ENCODE results near the gene AGRP. TPM values are rescaled to one million over a fixed set of nuclear protein-coding genes. Genes with fewer than 3 reads are reported as not detected.

AGRP gene
- total RNA-seq, 1 donor from 2014 or later = not detected

DNA sequence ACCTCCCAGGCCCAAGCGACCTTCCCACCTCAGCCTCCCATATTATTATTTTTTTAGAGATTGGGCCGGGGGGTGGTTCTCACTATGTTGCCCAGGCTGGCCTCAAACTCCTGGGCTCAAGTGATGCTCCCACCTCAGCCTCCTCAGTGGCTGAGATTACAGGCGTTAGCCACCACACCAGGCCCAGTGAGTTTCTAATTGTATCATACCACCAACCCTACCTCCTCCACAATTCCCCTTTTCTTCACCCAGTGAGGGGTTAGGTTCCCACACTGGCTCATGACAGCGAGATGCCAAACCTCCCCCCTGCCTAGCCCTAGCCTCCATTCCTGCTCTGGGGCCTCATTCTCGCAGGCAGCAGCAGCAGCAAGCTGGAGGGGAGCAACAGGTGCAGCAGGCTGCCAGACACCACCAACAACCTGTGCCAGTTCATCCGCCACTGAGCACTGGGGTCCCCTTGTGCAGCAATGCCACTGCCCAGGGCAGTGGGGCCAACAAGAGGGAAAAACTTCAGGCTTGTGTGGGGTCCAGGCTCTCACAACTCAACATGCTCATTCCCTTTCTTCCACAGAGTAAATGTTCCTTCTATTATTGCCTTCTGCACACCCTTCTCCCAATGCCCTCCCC, 11.5 kb downstream of the AGRP start:
- TF ChIP-seq, protein P1, sequence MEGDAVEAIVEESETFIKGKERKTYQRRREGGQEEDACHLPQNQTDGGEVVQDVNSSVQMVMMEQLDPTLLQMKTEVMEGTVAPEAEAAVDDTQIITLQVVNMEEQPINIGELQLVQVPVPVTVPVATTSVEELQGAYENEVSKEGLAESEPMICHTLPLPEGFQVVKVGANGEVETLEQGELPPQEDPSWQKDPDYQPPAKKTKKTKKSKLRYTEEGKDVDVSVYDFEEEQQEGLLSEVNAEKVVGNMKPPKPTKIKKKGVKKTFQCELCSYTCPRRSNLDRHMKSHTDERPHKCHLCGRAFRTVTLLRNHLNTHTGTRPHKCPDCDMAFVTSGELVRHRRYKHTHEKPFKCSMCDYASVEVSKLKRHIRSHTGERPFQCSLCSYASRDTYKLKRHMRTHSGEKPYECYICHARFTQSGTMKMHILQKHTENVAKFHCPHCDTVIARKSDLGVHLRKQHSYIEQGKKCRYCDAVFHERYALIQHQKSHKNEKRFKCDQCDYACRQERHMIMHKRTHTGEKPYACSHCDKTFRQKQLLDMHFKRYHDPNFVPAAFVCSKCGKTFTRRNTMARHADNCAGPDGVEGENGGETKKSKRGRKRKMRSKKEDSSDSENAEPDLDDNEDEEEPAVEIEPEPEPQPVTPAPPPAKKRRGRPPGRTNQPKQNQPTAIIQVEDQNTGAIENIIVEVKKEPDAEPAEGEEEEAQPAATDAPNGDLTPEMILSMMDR (conservative IDR thresholded peaks at IDR 0.05; ENCODE audit: low read depth, low read length) = no peak
- no peak overlapping the region for H3K4me3 ChIP-seq (ENCODE audit: low read depth, low read length)
- DNase-seq (ENCODE audit: low read depth) = no peak

DNA sequence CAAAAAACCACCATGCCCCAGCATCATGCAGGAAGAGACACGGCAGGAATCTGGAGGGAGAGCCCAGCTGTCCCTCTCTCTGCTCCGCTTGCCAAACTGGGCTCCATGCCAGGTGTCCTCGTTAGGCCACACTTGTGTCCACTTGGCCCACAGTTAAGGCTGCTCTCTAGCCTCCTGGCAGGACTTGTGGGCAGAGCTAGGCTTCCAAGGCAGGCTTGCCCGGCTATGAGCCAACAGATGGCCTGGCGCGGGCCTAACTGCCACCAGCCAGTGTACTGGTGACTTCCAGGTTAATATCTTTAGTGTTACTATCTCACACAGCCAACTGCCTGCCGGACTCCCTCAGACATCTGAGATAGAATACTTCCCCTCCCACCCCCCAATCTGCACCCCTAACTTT, 13.0 kb downstream of the AGRP start:
- no peak overlapping the region for H3K4me3 ChIP-seq (ENCODE audit: low read depth, low read length)
- TF ChIP-seq, protein P1 (conservative IDR thresholded peaks at IDR 0.05; ENCODE audit: low read depth, low read length) = no peak
- no peak for DNase-seq (ENCODE audit: low read depth)

GRCh38 chr16:67468731-67469130, 14.6 kb downstream of the AGRP start:
- TF ChIP-seq, protein P1 (conservative IDR thresholded peaks at IDR 0.05; ENCODE audit: low read depth, low read length) = no peak
- H3K4me3 ChIP-seq (ENCODE audit: low read depth, low read length) = no peak overlapping the region
- DNase-seq (ENCODE audit: low read depth) = no peak

- H3K4me3 ChIP-seq (ENCODE audit: low read depth, low read length) = no peak overlapping the region
- DNase-seq (ENCODE audit: low read depth) = no peak
- TF ChIP-seq, protein P1 (conservative IDR thresholded peaks at IDR 0.05; ENCODE audit: low read depth, low read length) = no peak
These were observed 16.8 kb downstream of the AGRP start for GRCh38 chr16:67466581-67466980.

- no peak for DNase-seq (ENCODE audit: low read depth)
- TF ChIP-seq, protein P1 (conservative IDR thresholded peaks at IDR 0.05; ENCODE audit: low read depth, low read length) = no peak
- no peak overlapping the region for H3K4me3 ChIP-seq (ENCODE audit: low read depth, low read length)
These were observed 18.8 kb downstream of the AGRP start for GRCh38 chr16:67464565-67464964.

DNA sequence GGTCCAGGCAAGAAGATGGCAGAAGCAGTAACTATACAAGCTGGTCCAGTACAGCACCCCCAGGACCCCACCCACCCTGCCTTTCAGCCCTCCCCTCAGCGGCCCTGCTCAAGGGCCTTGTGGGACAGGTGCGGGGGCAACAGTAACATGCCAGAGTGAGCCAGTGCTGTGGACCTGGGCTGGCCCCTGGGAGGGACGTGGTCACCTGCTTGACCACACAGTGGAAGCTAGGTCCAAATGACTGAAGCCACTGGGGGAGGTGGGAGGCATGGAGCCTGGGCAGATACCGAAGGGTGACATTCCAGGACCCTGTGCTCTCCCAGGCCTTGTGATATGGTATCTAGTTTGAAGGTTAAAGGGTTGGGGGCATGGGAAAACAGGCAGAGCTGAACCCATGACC, 19.7 kb downstream of the AGRP start:
- TF ChIP-seq, protein P1 (conservative IDR thresholded peaks at IDR 0.05; ENCODE audit: low read depth, low read length) = no peak
- H3K4me3 ChIP-seq (ENCODE audit: low read depth, low read length) = no peak overlapping the region
- DNase-seq (ENCODE audit: low read depth) = no peak

GRCh38 chr16:67463059-67463458, 20.3 kb downstream of the AGRP start:
- no peak overlapping the region for H3K4me3 ChIP-seq (ENCODE audit: low read depth, low read length)
- DNase-seq (ENCODE audit: low read depth) = no peak
- TF ChIP-seq, protein P1 (conservative IDR thresholded peaks at IDR 0.05; ENCODE audit: low read depth, low read length) = no peak

All from epithelial cell of proximal tubule (primary cell).